Hematopoietic multipotent progenitor cell treated with erythropoietin and hydrocortisone succinate and interleukin-3 and kit ligand, for 4 days (in vitro differentiated cells): Measurements from ENCODE around the gene PDZD7.

Experiments used
- DNase-seq: peaks from one replicate; pipeline ENCODE4 v3.0.0-alpha.2; 2015

Gene PDZD7

GRCh38 chr10:101060951-101061623, 30.2 kb upstream of the PDZD7 start:
- DNase-seq = peak; percentile 97

GRCh38 chr10:101060036-101060950, 29.4 kb upstream of the PDZD7 start:
- peak; percentile 97 for DNase-seq

DNA sequence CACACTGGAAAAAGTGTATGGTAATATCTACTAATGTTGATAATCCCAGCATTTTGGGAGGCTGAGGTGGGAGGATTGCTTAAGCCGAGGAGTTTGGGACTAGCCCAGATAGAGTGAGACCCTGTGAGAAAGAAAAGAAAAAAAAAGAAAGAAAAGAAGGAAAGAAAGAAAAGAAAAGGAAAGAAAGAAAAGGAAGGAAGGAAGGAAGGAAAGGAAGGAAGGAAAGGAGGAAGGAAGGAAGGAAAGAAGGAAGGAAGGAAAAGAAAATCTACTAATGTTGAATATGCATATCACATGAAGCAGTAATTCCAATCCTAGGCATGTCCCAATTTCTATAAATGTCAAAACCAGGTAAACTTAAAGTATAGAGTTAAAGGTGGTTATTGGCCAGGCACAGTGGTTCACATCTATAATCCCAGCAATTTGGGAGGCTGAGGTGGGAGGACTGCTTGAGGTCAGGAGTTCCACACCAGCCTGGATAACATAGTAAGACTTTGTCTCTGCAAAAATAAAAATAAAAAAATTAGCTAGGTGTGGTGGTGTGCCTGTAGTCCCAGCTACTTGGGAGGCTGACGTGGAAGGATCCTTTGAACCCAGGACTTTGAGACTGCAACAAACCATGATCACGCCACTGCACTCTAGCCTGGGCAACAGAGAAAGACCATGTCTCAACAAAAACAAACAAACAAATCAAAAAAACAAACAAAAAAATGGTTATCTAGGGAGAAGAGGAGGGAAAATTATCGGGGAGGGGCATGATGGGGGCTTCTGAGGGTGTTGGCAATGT, 25.6 kb upstream of the PDZD7 start:
- no peak for DNase-seq

DNA sequence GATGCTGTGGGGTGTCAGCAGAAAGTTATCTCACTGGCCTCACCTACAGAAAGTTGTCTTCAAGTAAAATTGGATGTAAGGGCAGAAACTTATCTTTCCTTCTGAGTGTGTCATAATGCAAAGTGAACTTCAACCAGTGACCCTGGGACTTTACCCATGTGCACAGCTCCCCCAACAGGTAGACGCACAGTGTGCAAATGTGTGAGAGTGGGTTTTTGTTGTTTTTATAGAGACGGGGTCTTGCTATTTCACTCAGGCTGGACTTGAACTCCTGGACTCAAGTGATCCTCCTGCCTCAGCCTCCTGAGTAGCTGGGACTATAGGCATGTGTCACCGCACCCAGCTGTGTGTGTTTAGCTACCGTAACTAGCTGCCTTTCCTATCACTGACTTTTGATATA, 24.5 kb upstream of the PDZD7 start:
- DNase-seq = no peak

GRCh38 chr10:101054876-101055275, 23.9 kb upstream of the PDZD7 start:
- DNase-seq = no peak

DNA sequence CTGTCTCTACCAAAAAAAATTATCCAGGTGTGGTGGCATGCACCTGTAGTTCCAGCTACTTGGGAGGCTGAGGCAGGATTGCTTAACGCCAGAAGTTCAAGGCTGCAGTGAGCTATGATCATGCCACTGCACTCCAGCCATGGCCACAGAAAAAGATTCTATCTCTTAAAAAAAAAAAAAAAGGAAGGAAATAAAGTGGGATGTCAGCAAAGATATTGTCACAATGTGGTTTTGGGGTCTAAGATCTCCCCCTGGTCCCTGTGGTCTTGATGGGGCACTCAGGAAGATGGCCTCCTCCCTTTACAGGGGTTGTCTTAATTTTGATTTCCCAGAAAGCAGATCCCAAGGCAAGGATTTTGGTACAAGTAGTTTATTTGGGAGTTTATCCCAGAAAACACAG, 23.4 kb upstream of the PDZD7 start:
- peak; percentile 81 for DNase-seq

DNA sequence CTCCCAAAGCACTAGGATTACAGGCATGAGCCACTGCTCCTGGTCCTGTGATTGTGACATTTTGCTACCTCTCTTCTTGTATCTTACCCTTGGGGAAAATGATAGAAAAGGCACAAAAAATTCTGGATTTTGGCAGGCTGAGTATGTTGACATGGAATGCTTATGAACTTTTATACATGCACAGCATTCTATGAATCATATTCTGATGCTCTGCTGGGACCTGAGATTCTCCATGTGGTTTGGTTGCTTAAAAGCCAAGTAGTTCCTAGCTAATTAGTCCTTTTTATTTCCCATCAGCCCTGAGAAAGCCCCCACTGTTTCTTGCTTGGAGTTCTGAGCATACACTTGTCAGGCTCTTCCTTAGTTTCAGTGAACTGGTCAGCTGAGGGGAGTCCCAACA, 22.6 kb upstream of the PDZD7 start:
- no peak for DNase-seq

- no peak for DNase-seq
Measured at GRCh38 chr10:101052285-101052684, 21.4 kb upstream of the PDZD7 start.

DNA sequence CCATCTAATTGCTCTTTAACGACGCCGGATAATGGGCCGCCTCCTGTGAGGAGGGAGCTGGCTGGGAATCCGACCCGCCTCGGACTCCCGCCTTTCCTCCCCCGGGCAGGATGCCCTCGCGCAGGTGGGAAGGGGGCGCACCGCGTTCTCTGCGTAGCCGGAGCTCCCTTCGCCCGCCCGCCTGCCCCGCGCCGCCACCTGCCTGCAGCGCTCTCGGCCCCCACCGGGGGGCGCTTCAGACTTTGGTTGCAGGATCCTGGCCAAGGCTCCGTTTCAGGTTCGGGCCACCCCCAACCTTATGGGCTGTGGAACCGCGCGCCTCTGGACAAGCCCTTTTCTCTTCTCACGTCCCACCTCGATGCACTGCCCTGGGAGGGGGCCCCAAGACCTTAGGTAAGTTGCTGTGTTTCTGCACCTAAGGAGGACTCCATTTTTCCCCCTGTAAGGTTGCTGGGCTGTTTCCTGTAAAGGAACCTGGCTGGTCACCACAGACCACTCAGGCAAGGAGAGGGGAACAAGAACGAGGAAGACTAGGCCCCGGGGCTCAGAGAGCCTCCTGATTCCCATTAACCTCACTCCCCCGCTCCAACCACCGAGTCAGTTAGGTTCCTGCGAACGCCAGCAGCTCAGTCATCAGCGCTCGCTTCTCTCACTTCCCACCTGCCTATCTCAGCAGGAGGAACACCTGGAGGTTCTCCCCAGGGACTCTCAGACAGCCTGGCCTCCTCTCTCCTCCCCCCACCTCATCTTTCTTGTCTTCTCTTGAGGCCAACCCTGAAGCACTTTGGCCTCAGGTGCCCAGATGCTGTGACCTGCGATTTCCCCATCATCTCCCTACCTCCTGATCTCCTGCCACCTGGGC, 19.5 kb upstream of the PDZD7 start:
- peak; percentile 76 for DNase-seq

GRCh38 chr10:101047961-101048892, 17.3 kb upstream of the PDZD7 start:
- no peak for DNase-seq

DNA sequence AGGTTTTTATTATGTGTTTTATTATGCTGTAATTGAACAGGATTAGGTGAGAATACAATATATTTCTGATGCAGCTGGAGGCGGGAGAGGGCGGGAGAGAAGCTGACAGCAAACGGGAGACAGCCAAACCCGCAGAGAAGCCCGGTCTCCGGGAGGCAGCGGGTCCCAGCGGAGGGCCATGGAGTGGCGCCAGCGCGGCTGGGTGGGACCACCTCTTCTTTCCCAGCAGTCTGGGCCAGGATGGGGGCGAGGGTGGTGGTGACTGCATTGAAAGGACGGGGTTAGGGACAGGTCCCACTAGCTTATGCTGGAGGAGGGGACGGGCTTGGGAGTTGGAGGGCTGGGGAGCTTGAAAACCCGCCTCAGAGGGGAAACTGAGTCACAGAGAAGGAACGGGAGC, 16.3 kb upstream of the PDZD7 start:
- DNase-seq = no peak

DNA sequence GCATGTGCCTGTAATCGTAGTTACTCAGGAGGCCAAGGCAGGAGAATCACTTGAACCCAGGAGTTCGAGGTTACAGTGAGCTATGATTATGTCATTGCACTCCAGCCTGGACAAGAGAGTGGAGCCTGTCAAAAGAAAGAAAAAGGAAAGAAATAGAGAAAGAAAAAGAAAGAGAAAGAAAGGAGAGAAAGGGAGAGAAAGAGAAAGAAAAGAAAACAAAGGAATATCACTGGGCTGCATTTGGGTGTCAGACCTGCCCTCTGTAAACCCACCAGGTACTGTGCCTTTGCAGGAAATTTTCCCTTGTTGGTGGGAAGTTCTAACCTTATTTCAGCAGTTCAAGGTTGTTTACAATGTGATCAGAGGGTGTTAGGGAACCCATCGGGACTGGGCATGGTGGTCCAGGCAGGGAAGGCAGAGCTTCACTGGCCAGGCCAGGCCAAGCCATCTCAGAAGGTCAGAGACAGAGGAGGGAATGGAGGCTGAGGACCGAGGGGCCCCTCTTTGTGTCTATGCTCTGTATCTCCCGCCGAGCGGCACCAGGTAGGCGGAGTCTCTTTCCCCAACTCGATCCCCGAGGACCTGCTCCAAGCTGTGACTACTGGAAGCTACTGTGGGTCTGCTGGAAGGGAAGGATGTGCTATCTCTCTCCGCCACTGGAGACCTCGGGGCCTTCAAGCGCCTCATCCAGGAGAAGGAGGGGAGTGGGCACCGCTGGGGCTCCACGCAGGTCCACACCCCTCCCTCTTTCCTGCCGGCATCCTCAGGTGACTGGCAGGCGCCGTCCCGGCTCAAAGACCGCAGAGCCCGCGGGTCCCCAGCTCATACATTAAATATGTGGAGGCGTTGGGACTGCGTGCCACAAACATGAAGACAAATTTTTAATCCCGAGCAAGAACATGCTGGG, 15.7 kb upstream of the PDZD7 start:
- DNase-seq = no peak

DNA sequence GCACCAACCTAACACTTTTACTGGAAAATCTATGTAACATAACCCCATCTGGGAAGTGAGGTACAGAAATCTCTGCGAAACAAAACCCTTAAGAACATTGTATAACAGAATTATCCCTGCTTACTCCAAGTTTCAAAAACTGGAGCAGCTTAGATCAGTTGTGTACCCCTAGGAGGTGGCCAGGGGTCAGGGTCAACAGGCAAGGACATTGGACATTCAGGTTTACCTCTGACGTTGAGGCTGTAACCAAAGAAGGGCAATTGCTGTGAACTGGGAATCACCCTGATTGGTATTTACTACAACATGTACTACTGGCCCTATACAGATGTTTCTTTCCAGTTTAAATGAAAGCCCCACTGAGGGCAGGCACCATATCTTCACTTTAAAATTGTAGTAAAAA, 13.2 kb upstream of the PDZD7 start:
- DNase-seq = no peak

DNA sequence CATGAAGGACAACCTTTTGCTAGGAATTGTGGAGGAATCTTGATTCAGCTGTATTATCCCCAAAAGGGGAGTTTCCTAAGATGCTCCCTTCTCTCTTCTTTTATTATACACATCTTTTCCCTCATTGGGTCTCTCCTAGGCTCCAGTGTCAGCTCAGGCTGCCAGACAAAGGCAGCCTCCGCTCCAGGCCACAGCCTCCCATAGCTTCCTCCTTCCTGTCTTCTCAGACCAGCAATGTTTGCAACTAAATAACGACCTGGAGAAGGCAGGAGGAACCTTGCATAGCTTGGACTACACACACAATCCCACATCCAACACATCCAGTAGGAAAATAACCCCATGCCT, 12.4 kb upstream of the PDZD7 start:
- no peak for DNase-seq

DNA sequence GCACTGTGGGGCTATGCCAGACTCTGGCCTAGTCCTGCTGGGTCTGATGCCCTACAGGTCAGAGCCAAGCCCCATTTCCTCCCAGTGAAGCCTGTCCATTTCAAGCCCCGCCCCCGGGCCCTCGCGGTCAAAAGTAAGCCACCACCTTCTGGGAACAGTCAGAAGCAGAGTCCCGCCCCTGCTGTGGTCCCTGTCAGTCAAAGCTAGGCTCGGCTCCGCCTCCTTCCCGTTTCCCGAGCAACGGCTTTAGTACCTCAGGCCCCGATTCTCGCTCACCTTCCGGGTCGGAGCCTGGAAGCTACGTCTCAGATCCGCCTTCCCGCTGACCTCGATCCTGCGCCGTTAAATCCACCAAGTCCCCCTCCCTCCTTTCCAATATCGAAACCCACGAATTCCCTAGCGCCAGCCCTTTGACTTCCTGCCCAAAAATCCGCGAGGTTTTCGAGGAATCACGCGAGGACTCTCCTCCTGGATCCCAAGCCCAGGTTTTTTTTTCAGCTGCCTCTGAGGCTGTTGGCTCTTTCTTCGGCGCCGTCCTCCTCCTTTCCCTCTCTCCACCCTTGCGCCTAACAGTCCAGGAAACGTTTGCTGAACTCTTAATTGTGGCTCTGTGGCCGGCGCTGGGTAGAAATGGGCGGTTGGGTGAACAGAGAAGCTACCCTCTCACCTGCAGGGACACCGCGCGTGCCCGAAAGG, 11.9 kb upstream of the PDZD7 start:
- peak; percentile 97 for DNase-seq

- DNase-seq = no peak
Measured at GRCh38 chr10:101042118-101042517, 11.2 kb upstream of the PDZD7 start.

DNA sequence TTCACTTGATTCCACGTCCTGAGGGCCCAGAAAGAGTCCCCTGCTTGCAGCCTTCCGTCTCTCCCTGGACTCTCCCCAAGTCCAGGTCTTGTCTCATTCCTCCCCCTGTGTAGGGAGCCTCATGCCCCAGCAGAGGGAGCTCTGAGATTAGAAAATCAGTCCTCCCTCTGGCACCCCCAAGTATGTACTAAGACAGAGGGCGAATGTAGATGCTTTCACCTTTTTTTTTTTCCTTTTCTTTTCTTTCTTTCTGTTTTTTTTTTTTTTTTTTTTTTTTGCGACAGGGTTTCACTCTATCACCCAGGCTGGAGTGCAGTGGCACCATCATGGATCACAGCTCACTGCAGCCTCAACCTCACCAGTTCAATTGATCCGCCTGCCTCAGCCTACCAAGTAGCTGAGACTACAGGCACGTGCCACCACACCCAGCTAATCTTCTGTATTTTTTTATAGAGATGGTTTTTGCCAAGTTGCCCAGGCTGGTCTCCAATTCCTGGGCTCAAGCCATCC, 10.4 kb upstream of the PDZD7 start:
- DNase-seq = peak; percentile 94

DNA sequence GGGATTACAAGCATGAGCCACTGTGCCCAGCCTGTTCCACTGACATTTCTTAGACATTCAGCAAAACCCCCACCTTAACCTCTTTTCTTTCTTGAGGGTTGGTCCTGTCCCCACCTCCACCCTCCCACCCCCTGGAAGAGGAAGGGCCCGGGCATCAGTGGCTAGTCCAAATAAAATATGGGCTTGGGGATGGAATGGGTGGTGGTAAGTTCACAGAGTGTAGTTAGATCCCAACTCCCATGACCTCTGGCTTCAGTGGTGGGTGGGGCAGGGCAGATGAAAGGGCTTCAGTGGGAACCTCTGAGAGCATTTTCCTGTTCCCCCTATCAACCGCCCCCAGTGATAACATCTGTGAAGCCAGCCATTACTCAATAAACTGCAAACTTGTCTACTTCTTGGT, 9.9 kb upstream of the PDZD7 start:
- DNase-seq = no peak

DNA sequence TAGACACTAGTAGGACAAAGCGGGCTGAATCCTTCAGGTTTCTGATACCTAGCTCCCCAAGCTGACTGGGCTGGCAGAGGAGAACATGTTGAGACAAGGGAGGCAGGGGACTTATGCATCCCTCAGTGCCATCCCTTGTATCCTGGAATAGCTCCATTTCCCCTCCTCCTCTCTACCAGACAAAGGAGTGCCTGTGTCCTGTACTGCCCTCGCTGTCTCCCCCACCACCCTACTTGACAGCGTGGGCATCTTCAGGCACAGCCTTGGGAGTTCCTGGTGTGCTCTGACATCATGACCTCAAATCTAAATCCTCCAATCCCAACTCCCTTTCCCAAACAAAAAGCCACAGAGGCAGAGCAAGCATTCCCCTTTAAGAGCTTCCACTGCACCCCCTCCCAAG, 9.1 kb upstream of the PDZD7 start:
- DNase-seq = no peak

DNA sequence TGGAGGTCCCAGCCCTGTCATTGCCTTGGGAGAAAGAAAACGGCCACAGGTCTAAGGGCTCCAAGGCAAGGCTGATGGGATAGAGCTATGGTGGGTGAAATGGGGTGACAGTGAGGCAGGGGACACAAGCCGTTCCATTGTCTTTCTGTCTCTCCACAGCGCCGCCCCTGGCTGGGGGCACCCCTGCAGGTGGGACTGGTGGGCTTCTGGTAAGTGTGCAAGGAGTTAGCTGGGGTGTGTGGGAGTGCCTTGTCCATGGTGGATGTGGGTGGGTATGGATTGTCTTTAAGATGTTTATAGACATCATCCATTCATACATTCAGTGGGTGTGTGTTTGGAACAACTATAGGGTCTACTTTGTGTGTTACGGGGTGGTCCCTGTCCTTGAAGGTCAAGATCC, 7.6 kb upstream of the PDZD7 start:
- no peak for DNase-seq
